A172 (cell line): ENCODE results near the gene POU2AF2. TPM values are rescaled to one million over a fixed set of nuclear protein-coding genes. Genes with fewer than 3 reads are reported as not detected.
"Not testable (repeated sequence)": the region's sequence is repeated elsewhere in the genome, so short reads cannot be mapped to it uniquely, and the experiment has no call there.

Source experiments
- DNase-seq: peaks from one replicate; pipeline ENCODE4 v3.0.0-alpha.2; 2015; ENCODE audit warnings: low spot score
- total RNA-seq: library from RNA; depleted of rRNA; stranded (reverse); fragments of >200 nt; shearing (Covaris generic); gene quantifications from 2 replicates; pipeline ENCODE4 v1.2.3, GENCODE V29; 2014; rRNA removed

POU2AF2 gene, protein sequence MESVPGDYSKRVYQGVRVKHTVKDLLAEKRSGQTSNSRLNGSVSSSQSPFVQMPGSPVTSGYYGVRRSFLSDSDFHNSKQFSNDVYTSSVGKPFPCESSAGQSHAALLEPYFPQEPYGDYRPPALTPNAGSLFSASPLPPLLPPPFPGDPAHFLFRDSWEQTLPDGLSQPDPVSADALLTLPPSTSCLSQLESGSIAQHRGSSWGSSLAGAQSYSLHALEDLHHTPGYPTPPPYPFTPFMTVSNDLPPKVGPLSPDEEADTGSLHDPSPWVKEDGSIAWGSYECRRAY
- total RNA-seq = not detected in 2 replicates

DNA sequence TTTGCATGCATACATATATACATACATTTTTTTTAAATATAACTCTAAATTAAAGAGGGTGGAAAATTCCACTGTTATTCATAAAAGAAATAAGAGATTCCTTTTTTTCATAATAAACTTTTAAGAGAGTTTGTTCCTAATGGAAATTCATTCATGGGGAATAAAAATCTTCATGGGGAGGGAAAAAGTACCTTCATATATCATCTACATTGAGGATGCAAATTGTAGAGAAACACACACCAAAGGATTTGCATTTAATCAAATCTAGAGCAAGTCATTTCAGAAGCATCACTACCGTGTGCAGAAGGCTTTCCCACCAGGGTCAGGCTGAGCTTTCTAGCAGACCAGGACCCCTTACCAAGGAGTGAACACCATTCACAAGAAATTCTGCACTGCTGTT is at the start of gene POU2AF2:
Gene POU2AF2, plus strand, starts transcription at position 301 of the 400 bp plus-strand sequence. CDS start 129 bp downstream, outside the sequence.
- no peak for DNase-seq

DNA sequence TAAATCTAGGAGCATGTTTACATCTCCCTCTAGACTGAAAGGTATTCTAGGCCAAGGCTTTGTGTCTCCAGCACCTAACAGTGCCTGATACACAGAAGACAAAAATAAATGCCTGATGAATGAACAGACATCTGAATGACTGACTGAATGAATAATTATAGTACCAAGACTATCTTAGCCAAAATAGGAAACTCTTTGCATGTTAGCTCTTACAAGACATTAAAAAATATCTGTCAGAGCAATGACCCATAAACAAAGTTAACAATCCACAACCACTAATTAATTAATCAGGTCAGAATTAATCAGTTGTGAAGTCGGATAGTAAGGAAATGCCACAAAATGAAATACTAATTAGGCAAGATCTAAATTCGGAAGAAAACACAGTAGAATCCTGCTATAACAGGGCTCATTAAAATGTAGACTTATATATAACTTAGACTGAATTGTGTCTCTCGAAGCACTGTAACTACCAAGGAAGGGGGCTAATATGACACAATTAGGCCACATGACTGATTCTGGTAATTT is 45.5 kb upstream of the POU2AF2 start:
- no peak for DNase-seq

DNA sequence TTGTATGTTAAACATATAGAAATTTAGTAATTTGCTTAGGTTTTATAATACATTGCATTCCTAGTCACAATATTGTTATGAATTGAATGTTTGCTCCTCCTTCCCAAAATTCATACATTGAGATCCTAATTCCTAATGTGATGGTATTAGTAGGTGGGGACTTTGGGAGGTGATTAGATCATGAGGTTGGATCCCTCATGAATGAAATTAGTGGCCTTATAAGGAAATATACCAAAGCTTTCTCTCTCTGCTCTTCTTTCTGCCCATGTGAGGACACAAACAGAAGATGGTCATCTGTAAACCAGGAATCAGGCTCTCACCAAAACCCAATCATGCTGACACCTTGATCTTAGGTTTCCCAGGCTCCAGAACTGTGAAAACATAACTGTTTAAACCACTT is 41.3 kb upstream of the POU2AF2 start:
- no peak for DNase-seq

DNA sequence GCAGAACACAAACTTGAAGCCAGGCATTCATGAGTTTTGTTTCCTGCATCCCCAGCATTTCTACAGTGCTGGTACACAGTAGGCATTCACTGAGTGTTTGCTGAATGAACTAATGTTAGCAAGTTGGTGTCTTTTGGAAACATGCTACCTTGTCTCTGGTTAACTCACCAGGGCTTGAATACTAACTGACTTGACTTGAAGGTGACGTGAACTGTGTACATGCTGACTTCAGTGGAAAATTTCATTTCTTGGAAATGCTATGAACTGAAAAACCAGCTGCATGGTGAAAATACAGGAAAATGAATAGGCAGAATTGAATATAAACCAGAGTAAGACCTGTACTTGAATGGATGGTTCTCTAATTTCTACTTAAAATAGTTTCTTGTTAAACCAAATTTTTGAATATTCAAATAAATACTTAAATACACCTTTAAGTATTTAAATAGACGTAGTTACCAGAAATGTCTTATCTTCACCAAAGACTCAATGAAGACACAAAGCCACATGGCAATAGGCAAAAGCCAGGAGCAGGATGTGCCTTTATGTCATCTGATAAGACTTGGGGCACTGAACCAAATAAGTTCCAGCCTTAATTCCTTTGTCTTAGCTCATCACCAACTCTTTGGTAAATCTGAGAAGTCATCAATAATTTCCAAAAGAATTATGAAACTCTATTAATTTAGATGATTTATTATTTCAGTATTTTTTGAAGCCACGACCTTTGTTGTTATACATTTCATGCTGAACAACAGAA is 39.7 kb upstream of the POU2AF2 start:
- DNase-seq = no peak

DNA sequence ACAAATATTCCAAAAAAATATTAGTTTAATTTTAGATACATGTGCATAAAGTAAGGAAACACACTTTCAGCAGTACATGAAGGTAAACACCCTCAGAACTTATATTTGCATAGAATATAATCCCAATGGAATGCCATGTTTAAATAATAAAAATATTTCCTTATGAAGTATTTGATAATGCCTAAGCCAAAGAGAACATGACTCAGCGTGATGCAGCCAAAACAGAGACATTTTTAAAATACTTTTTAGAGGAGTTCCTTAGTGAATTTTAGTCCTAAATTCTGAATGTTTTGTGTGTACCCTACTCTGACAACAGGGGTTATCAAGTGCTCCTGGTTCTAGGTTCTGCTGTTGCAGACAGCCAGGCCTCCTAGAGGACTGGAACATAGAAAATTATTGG is 39.1 kb upstream of the POU2AF2 start:
- DNase-seq = no peak

DNA sequence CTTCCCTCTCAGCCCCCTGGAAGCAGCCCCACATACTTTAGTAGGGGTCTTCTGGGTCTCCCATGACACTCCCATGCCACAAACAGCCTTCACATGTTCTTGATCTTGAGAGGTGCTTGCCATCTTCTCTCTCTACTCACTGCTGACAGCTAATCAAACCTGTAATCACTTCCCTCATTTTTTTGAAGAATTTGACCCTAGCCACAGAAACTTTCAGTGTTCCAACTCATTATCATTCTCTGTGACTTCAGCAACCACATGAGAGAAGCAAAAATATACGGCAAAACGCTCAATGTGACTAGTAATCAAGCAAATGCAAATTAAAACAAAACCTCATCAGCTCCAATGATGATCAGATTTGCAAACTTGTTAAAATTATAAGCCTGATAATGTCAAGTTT is 38.3 kb upstream of the POU2AF2 start:
- no peak for DNase-seq

DNA sequence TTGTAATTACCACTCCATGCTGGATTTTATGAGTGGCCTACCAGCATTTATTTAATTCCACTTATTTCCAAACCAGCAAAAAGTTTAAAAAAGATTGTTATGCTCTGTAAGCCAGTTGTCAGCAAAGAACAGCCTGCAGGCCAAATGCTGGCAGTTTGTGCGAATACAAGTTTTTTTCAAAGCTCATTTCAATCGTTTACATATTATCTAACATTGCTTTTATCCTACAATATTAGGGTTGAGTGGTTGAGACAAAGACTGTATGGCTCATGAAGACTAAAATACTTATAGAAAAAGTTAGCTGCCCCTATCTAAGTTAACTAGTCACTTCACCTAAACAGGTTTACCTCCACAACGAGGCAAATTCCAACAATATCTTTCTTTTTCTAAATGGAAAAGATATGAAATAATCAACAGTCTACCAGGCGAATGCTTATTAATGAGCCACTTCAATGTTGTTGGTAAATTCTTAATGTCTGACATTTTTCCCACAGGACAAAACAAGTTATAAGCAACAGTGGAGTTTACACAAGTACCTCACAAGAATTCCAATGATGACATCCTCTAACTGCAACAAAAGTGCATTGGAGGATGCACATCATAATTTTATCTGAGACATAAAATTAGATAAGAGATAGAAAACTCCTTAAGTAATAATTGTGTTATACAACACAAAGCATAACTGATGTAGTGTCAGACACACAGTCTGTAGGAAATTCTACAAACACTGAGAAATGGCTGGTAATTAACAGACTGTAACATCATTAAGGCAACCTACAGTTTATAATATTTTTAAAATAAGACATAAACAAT is 35.8 kb upstream of the POU2AF2 start:
- DNase-seq = no peak

DNA sequence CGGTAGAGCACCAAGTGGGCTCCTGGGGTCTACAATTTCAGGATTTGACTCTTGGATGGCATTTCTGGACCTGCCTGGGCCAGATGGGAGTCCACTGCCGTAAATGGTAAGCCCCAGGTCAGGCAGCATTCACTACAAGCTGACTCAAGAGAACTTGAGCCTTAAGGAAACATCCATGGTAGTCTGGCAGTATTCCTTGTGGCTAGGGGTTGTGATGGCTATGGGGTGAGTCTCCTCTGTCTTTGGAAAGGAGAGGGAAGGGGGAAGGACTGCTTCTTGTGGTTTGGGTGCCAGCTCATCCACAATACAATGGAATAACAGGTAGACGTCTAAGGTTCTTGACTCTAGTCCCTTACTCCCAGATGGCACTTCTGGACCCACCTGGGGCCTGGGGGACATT is 32.3 kb upstream of the POU2AF2 start:
- DNase-seq = no peak

DNA sequence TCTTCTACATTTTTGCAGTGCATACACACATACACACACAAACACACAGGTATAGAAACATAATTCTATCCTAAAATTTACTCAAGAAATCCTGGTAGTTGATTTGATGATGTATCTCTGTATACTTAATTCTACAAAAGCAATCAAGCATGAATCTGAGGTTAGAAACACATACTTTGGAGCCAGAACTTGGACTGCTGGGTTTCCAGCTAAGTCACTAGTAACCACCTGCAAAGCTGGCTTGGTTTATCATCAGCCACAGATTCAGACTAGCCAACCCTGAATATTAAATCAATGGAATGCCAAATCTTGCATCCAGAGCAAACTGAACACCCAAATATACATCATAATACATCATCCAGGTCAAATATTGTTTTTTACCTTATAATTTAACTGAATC is 24.8 kb upstream of the POU2AF2 start:
- DNase-seq = no peak

DNA sequence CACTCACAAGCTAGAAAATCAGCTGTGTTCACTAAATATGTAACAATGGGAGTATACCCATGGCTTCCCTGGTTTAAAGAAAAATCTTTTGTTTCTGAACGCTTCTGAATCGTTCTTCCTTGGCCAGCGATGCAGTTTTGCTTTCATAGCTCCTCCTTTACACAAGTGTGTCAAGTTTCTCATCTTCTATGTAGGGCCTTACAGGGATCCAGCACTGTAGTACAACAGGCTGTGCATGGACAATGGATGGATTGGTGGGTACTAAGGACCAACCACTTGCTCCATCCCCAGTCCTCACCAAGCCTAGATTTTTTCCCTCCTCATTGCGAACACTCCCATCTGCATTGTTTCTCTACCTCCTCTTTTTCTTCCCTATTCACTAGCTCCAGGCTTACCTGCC is 24.3 kb upstream of the POU2AF2 start:
- DNase-seq = no peak

DNA sequence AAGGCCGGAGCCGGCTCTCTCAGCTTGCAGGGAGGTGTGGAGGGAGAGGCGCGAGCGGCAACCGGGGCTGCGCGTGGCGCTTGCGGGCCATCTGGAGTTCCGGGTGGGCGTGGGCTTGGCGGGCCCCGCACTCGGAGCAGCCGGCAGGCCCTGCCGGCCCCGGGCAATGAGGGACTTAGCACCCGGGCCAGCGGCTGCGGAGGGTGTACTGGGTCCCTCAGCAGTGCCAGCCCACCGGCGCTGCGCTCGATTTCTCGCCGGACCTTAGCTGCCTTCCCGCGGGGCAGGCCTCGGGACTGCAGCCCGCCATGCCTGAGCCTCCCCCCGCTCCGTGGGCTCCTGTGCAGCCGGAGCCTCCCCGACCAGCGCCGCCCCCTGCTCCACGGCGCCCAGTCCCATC is 23.6 kb upstream of the POU2AF2 start:
- not testable (repeated sequence) for DNase-seq

DNA sequence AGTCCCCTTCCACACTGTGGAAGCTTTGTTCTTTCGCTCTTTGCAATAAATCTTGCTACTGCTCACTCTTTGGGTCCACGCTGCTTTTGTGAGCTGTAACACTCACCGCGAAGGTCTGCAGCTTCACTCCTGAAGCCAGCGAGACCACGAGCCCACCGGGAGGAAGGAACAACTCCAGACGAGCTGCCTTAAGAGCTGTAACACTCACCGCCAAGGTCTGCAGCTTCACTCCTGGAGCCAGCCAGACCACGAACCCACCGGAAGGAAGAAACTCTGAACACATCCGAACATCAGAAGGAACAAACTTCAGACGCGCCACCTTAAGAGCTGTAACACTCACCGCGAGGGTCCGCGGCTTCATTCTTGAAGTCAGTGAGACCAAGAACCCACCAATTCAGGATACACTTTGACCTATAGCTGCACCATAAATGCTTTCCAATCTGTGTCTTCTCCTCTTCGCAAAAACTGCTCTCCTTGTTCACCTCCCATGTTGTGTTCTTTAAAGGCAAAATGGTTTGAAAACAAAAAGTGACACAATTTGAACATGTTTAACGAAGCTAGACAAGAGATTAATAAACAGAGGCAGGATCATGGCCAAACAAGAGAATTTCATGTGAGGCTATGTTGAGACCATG is 22.6 kb upstream of the POU2AF2 start:
- DNase-seq = not testable (repeated sequence)

DNA sequence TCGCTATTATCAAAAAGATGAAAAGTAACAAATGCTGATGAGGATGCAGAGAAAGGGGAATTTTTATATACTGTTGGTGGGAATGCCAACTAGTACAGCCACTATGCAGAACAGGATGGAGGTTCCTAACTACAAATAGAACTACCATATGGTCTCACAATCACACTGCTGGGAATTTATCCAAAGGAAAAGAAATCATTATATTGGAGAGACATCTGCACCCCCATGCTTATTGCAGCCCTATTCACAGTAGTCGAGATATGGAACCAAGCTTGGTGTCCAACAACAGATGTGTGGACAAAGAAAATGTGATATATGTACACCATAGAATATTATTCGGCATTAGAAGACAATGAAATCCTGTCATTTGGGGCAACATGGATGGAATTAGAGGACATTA is 19.6 kb upstream of the POU2AF2 start:
- DNase-seq = no peak

DNA sequence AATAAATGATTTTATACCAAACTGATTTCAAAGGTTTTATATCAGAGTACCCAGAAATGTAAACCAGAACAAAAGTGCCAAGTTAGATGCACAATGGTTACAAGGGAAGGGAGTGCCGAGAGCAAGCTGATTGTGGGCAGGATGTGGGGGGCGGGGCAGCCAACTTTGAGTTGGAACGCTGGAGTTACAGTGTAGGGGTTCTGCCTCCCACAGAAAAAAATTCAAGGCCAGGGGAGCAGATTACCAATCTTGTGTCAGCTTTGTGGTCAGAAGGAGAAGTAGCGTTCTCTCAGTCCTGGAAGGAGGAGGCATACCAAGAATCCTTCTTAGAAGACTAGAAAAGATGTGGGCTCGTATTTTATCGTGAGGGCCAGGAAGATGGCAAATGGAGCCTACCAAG is 15.9 kb upstream of the POU2AF2 start:
- DNase-seq = no peak

DNA sequence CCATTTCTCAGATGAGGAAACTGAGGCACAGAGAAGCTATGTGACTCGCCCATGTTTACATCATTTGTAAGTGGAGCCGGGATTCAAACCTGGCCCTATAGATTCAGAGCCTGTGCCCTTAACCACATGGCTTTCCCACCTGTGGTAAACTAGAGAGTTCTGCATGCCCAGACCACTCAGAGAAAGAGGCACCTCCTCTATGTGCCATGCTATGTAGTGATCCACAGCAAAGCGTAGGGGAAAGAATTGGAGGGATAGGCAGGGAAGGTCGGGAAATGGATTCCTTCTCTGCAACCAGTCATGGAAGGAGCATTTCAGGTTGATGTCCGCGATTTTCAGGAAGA is 15.4 kb upstream of the POU2AF2 start:
- DNase-seq = no peak

DNA sequence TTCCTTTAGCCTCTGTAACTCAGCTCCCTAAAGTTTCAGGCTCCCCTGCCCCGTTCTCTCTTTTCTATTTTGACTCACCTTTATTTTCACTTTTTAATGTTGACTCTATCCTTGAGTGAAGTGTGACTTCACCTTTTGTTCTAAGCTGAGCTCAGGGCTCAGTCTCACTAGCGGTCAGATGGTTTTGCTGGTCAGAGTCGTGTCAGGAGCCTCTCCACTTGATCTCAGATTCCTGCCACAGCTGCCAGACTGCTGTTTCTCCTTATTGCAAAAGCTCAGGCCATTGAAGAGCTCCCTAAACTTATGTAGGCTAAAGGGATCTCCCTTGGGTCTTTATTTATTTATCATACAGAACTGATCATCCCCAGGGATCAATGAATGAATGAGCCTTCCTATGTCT is 13.7 kb upstream of the POU2AF2 start:
- DNase-seq = no peak

DNA sequence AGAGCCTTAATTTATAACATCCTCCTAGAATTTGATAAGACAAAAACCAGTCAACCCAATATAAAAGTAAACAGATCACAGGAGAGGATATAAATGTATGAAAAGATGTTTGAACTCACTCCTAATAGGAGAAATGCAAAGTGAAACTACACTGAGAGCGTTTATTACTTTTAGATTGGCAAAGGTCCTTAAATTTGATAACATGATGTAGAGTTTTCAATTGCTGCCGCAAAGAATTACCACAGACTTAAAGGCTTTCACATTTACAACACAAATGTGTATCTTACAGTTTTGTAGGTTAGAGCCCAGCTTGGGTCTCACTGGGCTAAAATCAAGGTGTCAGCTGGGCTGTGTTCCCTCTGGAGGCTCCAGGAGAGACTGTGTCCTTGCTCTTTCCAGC is 9.1 kb upstream of the POU2AF2 start:
- DNase-seq = no peak

DNA sequence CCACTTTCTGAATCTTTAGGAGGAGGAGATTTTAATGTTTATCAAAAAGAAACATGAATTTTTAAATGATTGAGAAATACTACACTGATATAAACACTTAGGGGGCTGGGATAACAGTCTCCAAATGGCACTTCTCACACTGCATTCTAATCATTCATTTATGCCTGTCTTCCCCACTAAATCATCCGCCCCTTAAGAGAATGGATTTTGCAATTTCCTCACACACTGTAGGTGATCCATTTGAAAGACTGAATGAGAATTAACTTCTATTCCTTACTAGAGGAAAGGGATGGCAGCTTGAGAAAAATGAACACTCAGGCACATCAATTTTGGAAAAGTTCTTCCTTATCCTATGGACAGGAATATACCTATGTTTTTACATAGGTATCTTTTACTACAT is 7.6 kb upstream of the POU2AF2 start:
- no peak for DNase-seq

DNA sequence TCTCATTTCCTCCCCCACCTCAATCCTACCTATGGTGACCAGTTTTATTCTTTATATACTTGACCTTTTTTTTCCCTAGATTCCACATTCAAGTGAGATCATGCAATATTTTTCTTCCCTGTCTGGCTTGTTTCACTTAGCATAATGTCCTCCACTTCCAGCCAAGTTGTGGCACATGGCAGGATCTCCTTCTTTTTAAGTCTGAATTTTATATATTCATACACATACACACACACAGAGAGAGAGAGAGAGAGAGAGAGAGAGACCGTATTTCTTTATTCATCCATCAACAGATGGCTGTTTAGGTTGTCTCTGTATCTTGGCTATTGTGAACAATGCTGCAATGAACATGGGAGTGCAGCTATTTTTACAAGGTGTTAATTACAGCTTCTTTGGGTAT is 1.4 kb downstream of the POU2AF2 start:
- DNase-seq = no peak

DNA sequence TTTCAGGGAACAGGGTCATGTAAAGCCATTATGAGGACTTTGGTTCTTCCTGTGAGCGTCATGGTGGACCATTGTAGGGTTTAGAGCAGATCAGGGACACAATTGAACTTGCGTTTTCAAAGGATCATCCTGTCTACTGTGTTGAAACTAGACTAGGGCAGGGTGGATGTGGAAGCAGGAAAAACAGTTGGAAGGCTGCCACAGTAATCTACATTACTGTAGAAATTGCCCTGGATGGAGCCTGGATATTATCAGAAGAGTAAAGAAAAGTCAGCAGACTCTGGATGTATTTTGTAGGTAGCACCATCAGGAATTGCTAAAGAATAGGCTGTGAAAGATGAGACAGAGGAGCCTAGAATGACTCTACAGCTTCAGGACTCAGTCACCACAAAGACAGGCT is 5.4 kb downstream of the POU2AF2 start:
- no peak for DNase-seq

DNA sequence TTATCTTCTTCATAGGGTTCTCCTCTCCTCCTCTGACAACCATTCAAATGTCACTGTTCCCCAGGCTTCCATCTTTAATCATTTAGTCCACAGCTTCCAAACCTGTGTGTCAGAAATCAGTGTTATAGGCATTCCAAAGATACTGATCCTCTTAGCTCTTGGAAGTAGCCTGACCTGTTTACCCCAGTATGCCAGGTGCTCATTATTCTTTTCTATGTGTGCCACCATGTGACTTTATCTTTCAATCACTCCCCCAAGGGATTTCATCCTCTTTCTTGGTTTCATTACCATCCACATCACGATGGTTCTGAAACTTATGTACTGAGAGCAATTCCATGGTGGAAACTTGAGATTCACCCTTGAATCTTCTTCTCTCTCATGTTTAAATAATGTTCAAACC is 7.6 kb downstream of the POU2AF2 start:
- DNase-seq = no peak

DNA sequence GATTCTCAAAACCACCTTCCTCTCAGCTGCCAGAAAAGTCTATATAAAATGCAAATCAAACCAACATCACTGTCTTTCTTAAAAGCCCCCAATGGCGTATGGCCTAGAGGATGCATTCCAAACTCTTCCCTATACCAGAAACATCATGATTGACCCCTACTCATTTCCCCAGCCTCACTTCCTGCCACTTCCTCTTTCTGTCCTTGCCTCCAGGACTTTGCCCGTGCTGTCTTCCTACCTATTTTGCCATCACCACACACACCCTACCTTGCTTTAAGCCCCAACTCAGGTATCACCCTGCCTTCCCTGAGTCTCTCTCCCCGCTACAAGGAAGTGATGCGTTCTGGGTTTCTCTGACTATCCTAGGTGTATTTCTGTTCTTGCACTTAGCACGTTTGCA is 8.1 kb downstream of the POU2AF2 start:
- DNase-seq = no peak
